Parathyroid adenoma (tissue), 2 donors: ENCODE measurements around the gene KDM5C.

Experiments
- H2AFZ ChIP-seq: fragments of 300-600 bp; sonication (generic); one replicate; pipeline ENCODE4 v1.7.0; 2017; ENCODE audit warnings: antibody characterized with exemption, mild to moderate bottlenecking
- H3K27ac ChIP-seq: fragments of 300-600 bp; sonication (generic); one replicate; pipeline ENCODE4 v1.7.0; 2017
- H3K27me3 ChIP-seq: fragments of 300-600 bp; sonication (generic); one replicate; pipeline ENCODE4 v1.7.0; 2017; ENCODE audit warnings: low read length; ENCODE audit not compliant: control insufficient read depth, insufficient read depth
- H3K36me3 ChIP-seq: fragments of 300-600 bp; sonication (generic); one replicate; pipeline ENCODE4 v1.7.0; 2017; ENCODE audit warnings: low read length; ENCODE audit not compliant: control insufficient read depth, insufficient read depth
- H3K4me1 ChIP-seq: fragments of 300-600 bp; sonication (generic); one replicate; pipeline ENCODE4 v1.7.0; 2017; ENCODE audit warnings: control low read depth
- H3K4me2 ChIP-seq: fragments of 300-600 bp; sonication (generic); one replicate; pipeline ENCODE4 v1.7.0; 2017; ENCODE audit warnings: low read length
- H3K4me3 ChIP-seq: fragments of 300-600 bp; sonication (generic); one replicate; pipeline ENCODE4 v1.7.0; 2017; ENCODE audit warnings: low read depth, low read length
- H3K79me2 ChIP-seq: fragments of 300-600 bp; sonication (generic); one replicate; pipeline ENCODE4 v1.7.0; 2017; ENCODE audit warnings: control low read depth
- H3K9ac ChIP-seq: fragments of 300-600 bp; sonication (generic); one replicate; pipeline ENCODE4 v1.7.0; 2017; ENCODE audit warnings: mild to moderate bottlenecking
- H3K9me3 ChIP-seq: fragments of 300-600 bp; sonication (generic); one replicate; pipeline ENCODE4 v1.7.0; 2017; ENCODE audit warnings: low read length; ENCODE audit not compliant: control insufficient read depth
- TF ChIP-seq, protein P1 (sequence below): fragments of 300-600 bp; sonication (generic); IDR thresholded peaks from one replicate; pipeline ENCODE4 v1.7.0; 2017; ENCODE audit warnings: antibody characterized with exemption, mild to moderate bottlenecking
- donor health status: primary hyperparathyroidism.

KDM5C gene

GRCh38 chrX:53211391-53211978 is 13.5 kb downstream of the KDM5C start:
- Histone ChIP-seq H3K9ac (no peak overlapping the region), H3K27me3 (no peaks in the 10 kb centered on the region), H3K9me3 (no peaks in the 10 kb centered on the region), H2AFZ (no peak overlapping the region), H3K4me1 (no peaks in the 10 kb centered on the region), H3K27ac (no peak overlapping the region), H3K4me2 (no peak overlapping the region), H3K4me3 (no peak overlapping the region), H3K79me2 (no peaks in the 10 kb centered on the region), H3K36me3 (no peaks in the 10 kb centered on the region)
- TF ChIP-seq, protein P1, sequence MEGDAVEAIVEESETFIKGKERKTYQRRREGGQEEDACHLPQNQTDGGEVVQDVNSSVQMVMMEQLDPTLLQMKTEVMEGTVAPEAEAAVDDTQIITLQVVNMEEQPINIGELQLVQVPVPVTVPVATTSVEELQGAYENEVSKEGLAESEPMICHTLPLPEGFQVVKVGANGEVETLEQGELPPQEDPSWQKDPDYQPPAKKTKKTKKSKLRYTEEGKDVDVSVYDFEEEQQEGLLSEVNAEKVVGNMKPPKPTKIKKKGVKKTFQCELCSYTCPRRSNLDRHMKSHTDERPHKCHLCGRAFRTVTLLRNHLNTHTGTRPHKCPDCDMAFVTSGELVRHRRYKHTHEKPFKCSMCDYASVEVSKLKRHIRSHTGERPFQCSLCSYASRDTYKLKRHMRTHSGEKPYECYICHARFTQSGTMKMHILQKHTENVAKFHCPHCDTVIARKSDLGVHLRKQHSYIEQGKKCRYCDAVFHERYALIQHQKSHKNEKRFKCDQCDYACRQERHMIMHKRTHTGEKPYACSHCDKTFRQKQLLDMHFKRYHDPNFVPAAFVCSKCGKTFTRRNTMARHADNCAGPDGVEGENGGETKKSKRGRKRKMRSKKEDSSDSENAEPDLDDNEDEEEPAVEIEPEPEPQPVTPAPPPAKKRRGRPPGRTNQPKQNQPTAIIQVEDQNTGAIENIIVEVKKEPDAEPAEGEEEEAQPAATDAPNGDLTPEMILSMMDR, result no peak

- H3K4me3 ChIP-seq, result no peak overlapping the region
- H3K27ac ChIP-seq, result no peak overlapping the region
- peaks cover 5% of the 10 kb centered on the region for H3K4me1 ChIP-seq
- H3K27me3 ChIP-seq, result no peaks in the 10 kb centered on the region
- no peak overlapping the region for H3K9ac ChIP-seq
- no peak overlapping the region for H3K4me2 ChIP-seq
- H3K79me2 ChIP-seq, result no peaks in the 10 kb centered on the region
- H3K36me3 ChIP-seq, result no peaks in the 10 kb centered on the region
- no peaks in the 10 kb centered on the region for H3K9me3 ChIP-seq
- H2AFZ ChIP-seq, result no peak overlapping the region
- TF ChIP-seq, protein P1, result no peak
Measured at GRCh38 chrX:53196678-53197077, 28.3 kb downstream of the KDM5C start.

DNA sequence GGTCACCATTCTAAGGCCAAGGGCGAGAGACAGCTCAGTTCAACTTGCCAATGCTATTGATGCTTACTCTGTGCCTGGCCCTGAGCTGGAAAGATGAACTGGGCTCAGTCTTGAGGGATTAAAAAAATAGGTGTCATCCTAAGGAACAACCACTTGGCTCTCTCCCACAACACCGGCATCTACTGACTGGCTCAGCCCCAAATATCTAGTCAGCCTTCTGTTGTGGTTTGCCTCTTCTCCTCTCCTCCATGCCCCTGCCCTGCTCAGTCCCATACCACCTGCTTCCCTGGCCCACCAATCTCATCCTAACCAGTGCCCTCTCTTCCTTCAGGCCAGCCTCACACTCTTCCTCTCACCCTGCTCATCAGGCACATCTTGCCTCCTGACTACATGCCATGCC is 29.6 kb downstream of the KDM5C start:
- H3K4me2 ChIP-seq, result no peak overlapping the region
- no peak overlapping the region for H3K4me3 ChIP-seq
- H2AFZ ChIP-seq, result no peak overlapping the region
- TF ChIP-seq, protein P1, result no peak
- H3K27me3 ChIP-seq, result no peaks in the 10 kb centered on the region
- no peak overlapping the region for H3K27ac ChIP-seq
- H3K36me3 ChIP-seq, result no peaks in the 10 kb centered on the region
- H3K4me1 ChIP-seq, result peaks cover 5% of the 10 kb centered on the region
- no peak overlapping the region for H3K9ac ChIP-seq
- H3K79me2 ChIP-seq, result no peaks in the 10 kb centered on the region
- H3K9me3 ChIP-seq, result no peaks in the 10 kb centered on the region

- no peaks in the 10 kb centered on the region for H3K27me3 ChIP-seq
- no peak overlapping the region for H3K4me3 ChIP-seq
- H3K4me2 ChIP-seq, result no peak overlapping the region
- H3K36me3 ChIP-seq, result no peaks in the 10 kb centered on the region
- H2AFZ ChIP-seq, result no peak overlapping the region
- TF ChIP-seq, protein P1, result no peak
- H3K79me2 ChIP-seq, result no peaks in the 10 kb centered on the region
- peaks cover 5% of the 10 kb centered on the region for H3K4me1 ChIP-seq
- no peaks in the 10 kb centered on the region for H3K9me3 ChIP-seq
- H3K27ac ChIP-seq, result no peak overlapping the region
- H3K9ac ChIP-seq, result no peak overlapping the region
Measured at GRCh38 chrX:53194308-53194707, 30.7 kb downstream of the KDM5C start.

GRCh38 chrX:53193093-53193492 is 31.9 kb downstream of the KDM5C start:
- H3K4me1 ChIP-seq, result peaks cover 5% of the 10 kb centered on the region
- H3K9me3 ChIP-seq, result no peaks in the 10 kb centered on the region
- no peak overlapping the region for H3K27ac ChIP-seq
- H3K4me3 ChIP-seq, result no peak overlapping the region
- TF ChIP-seq, protein P1, result no peak
- no peak overlapping the region for H3K4me2 ChIP-seq
- no peaks in the 10 kb centered on the region for H3K27me3 ChIP-seq
- no peak overlapping the region for H3K9ac ChIP-seq
- H3K79me2 ChIP-seq, result no peaks in the 10 kb centered on the region
- no peak overlapping the region for H2AFZ ChIP-seq
- H3K36me3 ChIP-seq, result no peaks in the 10 kb centered on the region
